H1 (cell line): ENCODE results near the gene CSF3. TPM values are rescaled to one million over a fixed set of nuclear protein-coding genes. Genes with fewer than 3 reads are reported as not detected.

Source experiments
- CTCF ChIA-PET: fragments of 300-600 bp; sonication (Branson Sonifier 250); formaldehyde crosslinking; loops from one replicate; lab custom pipeline; 2021; ENCODE audit not compliant: partially characterized antibody; lab: Charles Lee
- POLR2A ChIA-PET: fragments of 300-600 bp; sonication (Branson Sonifier 250); formaldehyde crosslinking; loops from one replicate; lab custom pipeline; 2021; ENCODE audit warnings: inconsistent platforms; ENCODE audit not compliant: partially characterized antibody; lab: Charles Lee
- DNase-seq, 2 experiments: peaks; one replicate each; pipeline versions ENCODE4 v3.0.0 to v3.0.0-alpha.2; 2010 to 2022; ENCODE audit warnings: low spot score in 2 of 2, low read depth in 1 of 2, mixed read lengths in 1 of 2
- FAIRE-seq: peaks from 2 replicates; lab custom pipeline; 2011; peaks lifted over from hg19 to GRCh38; lab: Jason Lieb, UNC
- H2AFZ ChIP-seq: 2 replicates; pipeline ENCODE4 v1.8.1; 2012; ENCODE audit warnings: low read length, inconsistent platforms
- H2AK5ac ChIP-seq: 2 replicates; pipeline ENCODE4 v1.6.1; 2013; ENCODE audit warnings: low read depth, low read length
- H2BK120ac ChIP-seq: replicated peaks from 2 replicates; pipeline ENCODE3; 2013; ENCODE audit warnings: low read depth, low read length, inconsistent platforms
- H2BK12ac ChIP-seq: 2 replicates; pipeline ENCODE4 v1.6.1; 2013; ENCODE audit warnings: low read depth, low read length
- H2BK15ac ChIP-seq: 2 replicates; pipeline ENCODE4 v1.6.1; 2013; ENCODE audit warnings: low read length
- H2BK20ac ChIP-seq: 2 replicates; pipeline ENCODE4 v1.6.1; 2013; ENCODE audit warnings: low read length
- H2BK5ac ChIP-seq: 2 replicates; pipeline ENCODE4 v1.6.1; 2013; ENCODE audit warnings: low read depth, low read length
- H3K14ac ChIP-seq: 2 replicates; pipeline ENCODE4 v1.6.1; 2013; ENCODE audit warnings: inconsistent platforms; ENCODE audit not compliant: insufficient read length
- H3K18ac ChIP-seq: 2 replicates; pipeline ENCODE4 v1.6.1; 2013; ENCODE audit warnings: low read length; ENCODE audit errors: extremely low read depth
- H3K23ac ChIP-seq: 2 replicates; pipeline ENCODE4 v1.6.1; 2013; ENCODE audit warnings: inconsistent platforms; ENCODE audit not compliant: insufficient read length
- H3K23me2 ChIP-seq: 2 replicates; pipeline ENCODE4 v1.6.1; 2013; ENCODE audit warnings: low read depth, low read length
- H3K27ac ChIP-seq: 2 replicates; pipeline ENCODE4 v1.6.1; 2011; ENCODE audit warnings: low read depth, low read length, inconsistent platforms
- H3K27me3 ChIP-seq, 4 experiments: replicated peaks in 1 of 4; 1 replicate in 1 of 4; 2 replicates in 3 of 4; pipeline versions ENCODE4 v1.6.1 to v1.8.1; 2011 to 2013; ENCODE audit warnings: low read length in 3 of 4, mild to moderate bottlenecking in 3 of 4, inconsistent platforms in 2 of 4, mixed read lengths in 2 of 4, moderate library complexity in 1 of 4; ENCODE audit not compliant: control insufficient read depth in 3 of 4, insufficient read depth in 3 of 4; ENCODE audit errors: extremely low read depth in 1 of 4
- H3K36me3 ChIP-seq, 4 experiments: 2 replicates each; pipeline versions ENCODE4 v1.6.1 to v1.8.1; 2011 to 2013; ENCODE audit warnings: mild to moderate bottlenecking in 4 of 4, low read length in 3 of 4, moderate library complexity in 2 of 4, control low read depth in 1 of 4, inconsistent platforms in 1 of 4; ENCODE audit not compliant: insufficient read depth in 4 of 4, control insufficient read depth in 2 of 4
- H3K4ac ChIP-seq: replicated peaks from 2 replicates; pipeline ENCODE3; 2013; ENCODE audit warnings: low read length, low read depth, mixed read lengths, inconsistent platforms; ENCODE audit not compliant: insufficient read length
- H3K4me1 ChIP-seq, 4 experiments: replicated peaks in 1 of 4; 1 replicate in 1 of 4; 2 replicates in 3 of 4; pipeline versions ENCODE4 v1.6.1 to v1.8.1; 2011 to 2013; ENCODE audit warnings: low read length in 3 of 4, inconsistent platforms in 2 of 4, mixed read lengths in 1 of 4; ENCODE audit not compliant: insufficient read depth in 4 of 4, control insufficient read depth in 3 of 4
- H3K4me2 ChIP-seq, 2 experiments: 2 replicates each; pipeline versions ENCODE4 v1.6.1 to v1.8.1; 2011 to 2013; ENCODE audit warnings: low read depth in 2 of 2, low read length in 2 of 2, control low read depth in 1 of 2, inconsistent platforms in 1 of 2, mild to moderate bottlenecking in 1 of 2; ENCODE audit not compliant: insufficient read depth in 1 of 2
- H3K4me3 ChIP-seq, 4 experiments: fragments of 200-600, 300-600 bp in 1 of 4; sonication (generic), shearing (Covaris generic), sonication (Bioruptor Twin) in 1 of 4; 2 replicates each; pipeline versions ENCODE4 v1.5.1 to v1.8.1; 2011 to 2016; ENCODE audit warnings: low read length in 4 of 4, low read depth in 3 of 4, control low read depth in 2 of 4, inconsistent platforms in 2 of 4, mild to moderate bottlenecking in 2 of 4, mixed read lengths in 1 of 4, moderate library complexity in 1 of 4; ENCODE audit not compliant: insufficient read depth in 2 of 4; ENCODE audit errors: extremely low read depth in 1 of 4
- H3K56ac ChIP-seq: replicated peaks from 2 replicates; pipeline ENCODE3; 2013; ENCODE audit warnings: low read depth, mild to moderate bottlenecking, mixed read lengths, low read length, inconsistent platforms; ENCODE audit not compliant: insufficient read length
- H3K79me1 ChIP-seq: 2 replicates; pipeline ENCODE4 v1.6.1; 2013; ENCODE audit warnings: low read depth, low read length, control low read depth
- H3K79me2 ChIP-seq, 2 experiments: 2 replicates each; pipeline versions ENCODE4 v1.6.1 to v1.8.1; 2012 to 2013; ENCODE audit warnings: low read length in 2 of 2, mild to moderate bottlenecking in 2 of 2, inconsistent platforms in 1 of 2; ENCODE audit not compliant: insufficient read depth in 2 of 2, control insufficient read depth in 1 of 2
- H3K9ac ChIP-seq, 4 experiments: replicated peaks in 1 of 4; 1 replicate in 1 of 4; 2 replicates in 3 of 4; pipeline versions ENCODE4 v1.6.1 to v1.8.1; 2011 to 2013; ENCODE audit warnings: low read depth in 3 of 4, low read length in 3 of 4, control low read depth in 2 of 4, mild to moderate bottlenecking in 2 of 4, moderate library complexity in 2 of 4, inconsistent platforms in 1 of 4; ENCODE audit errors: extremely low read depth in 1 of 4
- H3K9me3 ChIP-seq, 2 experiments: 2 replicates each; pipeline versions ENCODE4 v1.6.1 to v1.8.1; 2012 to 2013; ENCODE audit warnings: mild to moderate bottlenecking in 2 of 2, moderate library complexity in 2 of 2, control low read depth in 1 of 2, inconsistent platforms in 1 of 2, low read depth in 1 of 2, low read length in 1 of 2, mixed read lengths in 1 of 2; ENCODE audit not compliant: insufficient read depth in 2 of 2
- H4K20me1 ChIP-seq, 2 experiments: replicated peaks in 1 of 2; 2 replicates each; pipeline versions ENCODE3 to v1.8.1; 2011 to 2013; ENCODE audit warnings: inconsistent platforms in 2 of 2, low read length in 2 of 2, mild to moderate bottlenecking in 1 of 2; ENCODE audit not compliant: insufficient read depth in 2 of 2, control insufficient read depth in 1 of 2
- H4K5ac ChIP-seq: 2 replicates; pipeline ENCODE4 v1.6.1; 2013; ENCODE audit warnings: low read length, low read depth, mixed read lengths, inconsistent platforms; ENCODE audit not compliant: insufficient read length
- H4K8ac ChIP-seq: 2 replicates; pipeline ENCODE4 v1.8.0; 2013; ENCODE audit warnings: mild to moderate bottlenecking, moderate library complexity, low read length, inconsistent platforms; ENCODE audit not compliant: insufficient read depth; ENCODE audit errors: extremely low read depth
- H4K91ac ChIP-seq: replicated peaks from 2 replicates; pipeline ENCODE3; 2013; ENCODE audit warnings: low read length, mixed read lengths, inconsistent platforms; ENCODE audit not compliant: insufficient read length
- BACH1 ChIP-seq: IDR thresholded peaks from 2 replicates; pipeline ENCODE4 v1.6.1; 2012; ENCODE audit warnings: low read length, improper control_type of control experiment
- CHD1 ChIP-seq: IDR thresholded peaks from 2 replicates; pipeline ENCODE4 v1.6.1; 2012; ENCODE audit warnings: low read depth, low read length, improper control_type of control experiment
- RXRA ChIP-seq: IDR thresholded peaks from 2 replicates; pipeline ENCODE4 v1.6.1; 2011; ENCODE audit warnings: low read depth, mild to moderate bottlenecking, low read length, moderate library complexity; ENCODE audit not compliant: insufficient read depth
- SAP30 ChIP-seq: fragments of 300-600 bp; sonication (generic); IDR thresholded peaks from 2 replicates; pipeline ENCODE4 v1.7.1; 2012; ENCODE audit warnings: low read length, moderate library complexity, mild to moderate bottlenecking, inconsistent platforms; ENCODE audit not compliant: insufficient read depth, insufficient replicate concordance
- WGBS, 2 experiments: shearing (Covaris generic) in 1 of 2; methylation state at CpG; one replicate each; pipeline versions ENCODE4 v1.1.6 to v1.1.7; 2013 to 2015; ENCODE audit warnings: low lambda C conversion rate in 2 of 2, mixed read lengths in 2 of 2, inconsistent platforms in 1 of 2, low coverage in 1 of 2, missing lambda C conversion rate in 1 of 2; ENCODE audit not compliant: insufficient replicate concordance in 2 of 2, insufficient coverage in 1 of 2, insufficient read length in 1 of 2; ENCODE audit errors: extremely low coverage in 1 of 2, missing lambda C conversion rate in 1 of 2; 5-methylcytosine and 5-hydroxymethylcytosine counted together
- polyA plus RNA-seq, 7 experiments: library from polyadenylated mRNA; depleted of rRNA in 3 of 7; stranded (reverse) in 5 of 7; unstranded in 2 of 7; fragments of >200 nt in 5 of 7; fragments of 200-250 nt in 2 of 7; gene quantifications; 1 replicate in 5 of 7; 2 replicates in 1 of 7; 4 replicates in 1 of 7; pipeline versions ENCODE4 v1.2.1 to v1.2.3, GENCODE V29; 2011 to 2013; ENCODE audit warnings: missing spikeins in 2 of 7, mixed read lengths in 2 of 7
- total RNA-seq: library from RNA; stranded (reverse); fragmentation: NEBNext Ultra II Directional; extraction: Animal tissue kit (Norgen Biotek cat#: 25700); gene quantifications from 2 replicates; pipeline ENCODE4 v1.2.1, GENCODE V29; 2021

Gene CSF3
- total and polyA plus RNA-seq, 2 of the 8 experiments (the other 6 are each of a cell fraction or from before 2014, with no cell fraction given): 0.03 TPM; not detected in 1

DNA sequence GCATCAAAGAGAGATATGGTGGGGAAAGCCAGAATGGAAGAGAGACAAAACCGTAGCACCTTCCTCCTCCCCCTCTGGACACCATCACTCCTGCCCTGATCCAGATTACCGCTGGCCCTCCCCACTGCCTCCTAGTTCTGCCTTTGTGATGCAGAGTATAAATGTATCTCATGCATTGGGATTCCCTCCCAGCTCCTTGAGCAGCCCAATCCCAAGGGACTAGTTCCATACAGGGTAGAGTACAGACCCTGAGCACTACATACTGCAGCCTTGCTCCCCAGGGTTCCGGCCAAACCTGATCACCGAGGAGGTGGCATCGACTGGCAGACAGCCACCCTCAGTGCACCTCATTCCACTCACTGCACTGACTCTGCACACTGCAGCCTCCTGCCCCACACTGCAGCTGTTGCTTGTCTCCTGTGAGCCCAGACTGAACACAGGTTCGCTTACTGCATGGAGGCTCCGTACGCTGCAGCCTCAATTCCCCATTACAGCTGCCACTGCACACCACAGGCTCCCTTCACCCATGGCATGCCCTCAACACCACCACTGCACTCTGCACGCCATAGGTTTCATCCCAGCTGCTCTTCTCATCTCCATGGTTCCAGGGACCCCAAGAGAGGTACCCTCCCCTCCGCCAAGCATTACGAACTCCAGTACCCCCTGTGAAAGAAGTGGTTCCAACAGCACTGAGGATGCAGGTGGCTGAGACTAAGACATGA is 45.8 kb downstream of the CSF3 start:
- Histone ChIP-seq H3K4ac (no peak overlapping the region), H4K8ac (no peak overlapping the region; the same call in 1 of the 2 replicates), H3K14ac (no peak overlapping the region), H3K4me3 (no peak overlapping the region), H4K91ac (peak overlapping the region; percentile 20), H3K79me1 (0 out of 2 replicates have a peak, but pooled peaks cover 3% of the 10 kb centered on the region), H2BK120ac (no peak overlapping the region), H3K9ac (no peak overlapping the region), H3K4me2 (peak overlapping the region; percentile 22 to 75; a peak in 3 of 4 replicates), H3K18ac (peak overlapping the region; percentile 32; the same call in 1 of the 2 replicates), H3K4me1 (peaks cover 21 to 44% (median 31%) of the 10 kb centered on the region in 4 experiments), H2BK20ac (0 out of 2 replicates have a peak overlapping the region, but pooled peaks have one; percentile 83), H3K79me2 (no peaks in the 10 kb centered on the region), H2BK12ac (peak overlapping the region; percentile 68; the same call in 1 of the 2 replicates), H3K23ac (no peak overlapping the region), H3K56ac (no peak overlapping the region), H2AFZ (no peak overlapping the region), H3K23me2 (peaks cover 6% of the 10 kb centered on the region; the same call in 1 of the 2 replicates), H4K20me1 (peaks cover 0 to 9% of the 10 kb centered on the region in 2 experiments), H2BK5ac (peak overlapping the region; percentile 87; the same call in 1 of the 2 replicates), H2AK5ac (peak overlapping the region; percentile 25; the same call in 1 of the 2 replicates), H3K36me3 (no peaks in the 10 kb centered on the region), H4K5ac (no peak overlapping the region), H3K27me3 (peaks cover 0 to 15% (median 10%) of the 10 kb centered on the region in 4 experiments; a peak in 6 of 7 replicates), H3K27ac (no peak overlapping the region), H3K9me3 (no peaks in the 10 kb centered on the region), H2BK15ac (peak overlapping the region; percentile 97)
- ChIA-PET POLR2A (interaction anchor here (0.8 to 1.4 kb wide), 7 partner anchors 11 to 79 kb away, joined by 3 to 4 read pairs (median 3); partner anchors contain the start of gene CASC3), CTCF (interaction anchor here (0.6 to 38.4 kb wide), 9 partner anchors 8 to 52 kb away, joined by 3 to 876 read pairs (median 6); partner anchors contain the start of genes CSF3 and MED24)
- no peak for FAIRE-seq
- DNase-seq: no peak
- WGBS, 2 experiments: 69% methylated on average over 11 of the region's 11 CpGs; no CpG with 5 or more reads in 1 of the 2 experiments
- no peak for TF ChIP-seq RXRA
- no peak for TF ChIP-seq BACH1
- no peak for TF ChIP-seq CHD1
- no peak for TF ChIP-seq SAP30
